Measurements from ENCODE around the gene ELK4. TPM values are rescaled to one million over a fixed set of nuclear protein-coding genes. Genes with fewer than 3 reads are reported as not detected.

The ELK4 gene
- polyA plus RNA-seq, 3 donors = 12.7 to 24.1 (median 22.4) TPM

DNA sequence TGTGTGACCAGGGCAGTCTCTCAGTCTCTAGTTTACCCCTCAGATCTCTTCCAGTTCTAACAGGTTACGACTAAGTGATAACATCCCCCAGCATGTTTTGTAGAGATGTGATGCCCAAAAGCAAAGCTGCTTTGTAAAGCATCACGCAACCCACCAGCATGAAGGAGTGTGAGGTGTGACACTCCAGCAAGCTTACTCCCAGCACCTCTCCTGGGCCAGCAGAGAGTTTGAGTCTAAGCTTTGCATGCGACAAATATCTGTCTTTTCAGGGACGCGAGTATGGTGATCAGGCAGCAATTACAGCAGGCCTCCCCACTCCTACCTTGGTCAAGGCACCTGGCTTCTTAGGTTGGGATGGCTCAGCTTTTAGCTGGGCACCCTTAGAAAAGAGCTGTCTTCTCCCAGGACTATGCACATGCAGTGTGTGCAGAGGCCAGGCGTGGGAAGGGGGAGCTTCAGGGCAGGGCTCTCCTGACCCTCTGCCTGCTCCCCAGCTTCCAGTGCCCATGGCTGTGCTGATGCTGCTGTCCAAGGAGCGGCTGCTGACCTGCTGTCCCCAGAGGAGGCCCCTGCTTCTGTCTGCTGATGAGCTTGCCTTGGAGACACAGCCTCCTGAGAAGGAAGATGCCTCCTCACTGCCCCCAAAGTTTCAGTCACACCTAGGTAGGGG is 48.2 kb downstream of the ELK4 start:
- no peak for DNase-seq

DNA sequence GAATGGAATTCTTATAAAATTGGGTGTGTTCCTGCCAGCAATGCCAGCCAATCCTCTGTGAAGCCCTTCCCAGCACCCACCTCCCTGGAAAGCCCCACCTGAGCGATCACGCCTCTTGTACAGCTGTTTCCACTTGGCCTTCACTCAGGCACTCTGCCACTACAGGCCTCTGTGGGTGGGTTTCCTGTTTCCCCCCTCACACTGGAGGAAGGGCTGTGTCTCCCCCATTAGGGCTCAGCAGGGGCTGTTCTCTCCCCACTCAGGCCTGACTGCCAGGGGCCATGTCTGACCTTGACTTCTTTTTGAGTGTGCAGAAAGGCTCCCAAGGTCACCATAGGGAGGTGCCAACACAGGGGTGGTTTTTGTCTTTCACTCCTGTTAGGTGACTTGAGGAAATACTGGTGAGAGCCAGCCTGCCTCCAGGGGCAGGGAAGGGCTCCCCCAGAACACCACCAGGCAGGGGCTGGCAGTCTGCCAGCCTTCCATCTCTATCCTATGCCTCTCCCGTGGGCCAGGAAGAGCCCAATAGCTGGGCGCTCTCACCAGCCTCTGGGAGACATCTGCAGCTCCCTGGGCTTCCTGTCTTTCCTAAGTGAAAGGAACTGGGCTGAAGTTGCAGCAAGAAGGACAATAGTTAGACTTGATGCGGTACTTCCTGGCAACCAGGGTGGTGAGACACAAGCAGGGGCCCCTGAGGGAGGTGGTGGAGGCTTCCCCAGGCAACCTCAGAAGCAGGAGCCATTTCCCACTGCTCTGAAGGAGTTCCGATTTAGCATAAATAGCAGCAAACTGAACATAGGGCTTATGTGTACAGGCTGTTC is 49.1 kb downstream of the ELK4 start:
- no peak for DNase-seq

DNA sequence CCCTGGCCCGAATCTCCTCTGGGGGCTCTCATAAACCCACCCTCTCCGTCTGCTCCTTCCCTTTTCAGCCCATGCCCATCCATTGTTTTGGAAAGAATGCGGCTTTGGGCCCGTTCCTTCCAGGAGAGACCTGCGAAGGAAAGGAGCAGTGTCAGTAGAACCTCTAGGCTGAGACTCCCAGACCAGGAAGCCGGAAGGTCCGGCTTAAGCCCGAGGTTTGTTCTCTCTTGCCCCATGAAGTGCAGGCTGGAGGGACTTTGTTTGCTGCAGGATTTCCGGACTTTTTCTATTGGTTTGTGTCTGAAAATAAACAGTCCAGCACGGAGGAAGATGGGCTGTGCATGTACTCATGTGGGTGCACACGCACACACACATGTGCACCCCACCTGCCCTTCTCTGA is 49.8 kb downstream of the ELK4 start:
- no peak for DNase-seq

DNA sequence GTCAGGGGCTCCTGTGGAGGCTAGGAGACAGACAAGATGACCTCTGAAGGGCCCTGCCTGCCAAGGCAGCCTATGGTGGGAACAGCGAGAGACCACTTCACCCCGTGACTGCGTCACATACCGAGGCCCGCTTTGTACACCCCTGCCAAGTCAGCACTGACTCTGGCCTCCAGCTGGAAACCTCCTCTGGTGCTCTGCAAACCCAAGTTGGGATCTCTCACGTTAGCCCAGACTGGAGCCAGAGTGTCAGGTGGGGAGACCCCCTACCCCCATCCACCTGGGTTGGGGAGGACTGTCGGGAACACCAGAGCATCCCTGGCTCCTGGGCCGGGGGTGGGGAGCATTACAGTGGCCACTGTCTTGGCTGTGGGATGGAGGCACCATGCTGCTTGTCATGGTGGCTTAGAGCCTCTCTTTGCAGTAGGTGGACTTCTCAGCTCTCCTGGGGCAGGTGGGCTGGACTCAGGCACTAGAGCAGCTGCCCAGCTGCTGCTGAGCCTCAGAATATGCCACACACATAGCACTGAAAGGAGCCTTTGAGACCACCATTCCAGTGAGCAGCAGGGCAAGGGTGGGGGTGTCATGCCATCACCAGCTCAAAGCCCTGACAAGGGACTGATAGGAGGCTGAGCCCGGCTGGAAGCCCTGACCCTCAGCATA is 50.4 kb downstream of the ELK4 start:
- no peak for DNase-seq

DNA sequence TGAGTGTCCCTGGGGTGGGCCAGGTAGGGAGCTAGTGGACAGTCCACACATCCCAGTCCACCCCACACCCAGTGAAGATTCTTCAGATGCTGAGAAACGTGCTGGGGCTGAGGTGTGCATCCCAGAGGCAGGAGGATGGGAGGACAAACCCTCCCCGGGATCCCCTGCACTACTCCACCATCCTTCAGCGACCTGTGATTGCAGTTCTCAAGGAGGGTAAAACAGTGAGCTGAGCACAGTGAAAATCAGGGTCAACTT is 51.0 kb downstream of the ELK4 start:
- no peak for DNase-seq

DNA sequence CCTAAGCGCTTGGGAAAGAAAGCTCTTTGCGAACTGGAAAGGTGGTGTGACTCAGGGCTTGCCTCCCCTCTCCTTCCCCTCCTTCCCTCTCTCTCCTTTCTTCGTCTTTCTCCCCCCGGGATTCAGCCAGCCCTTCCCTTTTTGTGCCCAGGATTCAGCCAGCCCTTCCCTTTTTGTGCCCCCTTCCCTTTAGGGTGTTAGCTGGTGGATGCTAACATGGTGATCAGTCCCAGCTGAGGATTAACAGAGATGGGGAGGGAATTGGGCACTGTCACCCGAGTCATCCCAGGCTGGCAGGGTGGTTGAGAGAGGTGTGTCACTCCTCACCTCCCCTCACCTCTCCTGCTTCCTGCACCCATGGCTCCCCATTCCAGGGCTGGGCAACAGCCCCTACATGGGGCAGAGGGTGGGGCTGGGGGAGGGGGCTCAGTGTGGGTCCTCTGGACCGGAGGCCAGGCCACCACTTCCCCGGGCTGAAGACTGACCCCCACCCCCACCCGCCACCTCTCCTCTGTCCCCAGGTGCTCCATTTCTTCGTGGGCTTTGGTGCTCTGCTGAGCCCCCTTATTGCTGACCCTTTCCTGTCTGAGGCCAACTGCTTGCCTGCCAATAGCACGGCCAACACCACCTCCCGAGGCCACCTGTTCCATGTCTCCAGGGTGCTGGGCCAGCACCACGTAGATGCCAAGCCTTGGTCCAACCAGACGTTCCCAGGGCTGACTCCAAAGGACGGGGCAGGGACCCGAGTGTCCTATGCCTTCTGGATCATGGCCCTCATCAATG is 51.5 kb downstream of the ELK4 start:
- DNase-seq = no peak

DNA sequence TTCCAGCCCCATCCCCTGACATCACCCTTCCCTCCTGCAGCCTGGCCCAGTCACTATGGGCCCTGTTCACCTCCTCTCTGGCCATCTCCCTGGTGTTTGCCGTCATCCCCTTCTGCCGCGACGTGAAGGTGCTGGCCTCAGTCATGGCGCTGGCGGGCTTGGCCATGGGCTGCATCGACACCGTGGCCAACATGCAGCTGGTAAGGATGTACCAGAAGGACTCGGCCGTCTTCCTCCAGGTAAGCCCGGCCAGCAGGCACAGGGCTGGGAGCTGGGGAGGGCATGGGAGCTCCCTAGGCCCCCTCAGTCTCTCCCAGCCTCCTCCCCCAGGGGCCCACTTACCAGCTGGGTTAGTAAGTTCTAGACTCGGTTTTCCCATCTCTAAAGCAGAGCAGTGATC is 52.1 kb downstream of the ELK4 start:
- DNase-seq = no peak

DNA sequence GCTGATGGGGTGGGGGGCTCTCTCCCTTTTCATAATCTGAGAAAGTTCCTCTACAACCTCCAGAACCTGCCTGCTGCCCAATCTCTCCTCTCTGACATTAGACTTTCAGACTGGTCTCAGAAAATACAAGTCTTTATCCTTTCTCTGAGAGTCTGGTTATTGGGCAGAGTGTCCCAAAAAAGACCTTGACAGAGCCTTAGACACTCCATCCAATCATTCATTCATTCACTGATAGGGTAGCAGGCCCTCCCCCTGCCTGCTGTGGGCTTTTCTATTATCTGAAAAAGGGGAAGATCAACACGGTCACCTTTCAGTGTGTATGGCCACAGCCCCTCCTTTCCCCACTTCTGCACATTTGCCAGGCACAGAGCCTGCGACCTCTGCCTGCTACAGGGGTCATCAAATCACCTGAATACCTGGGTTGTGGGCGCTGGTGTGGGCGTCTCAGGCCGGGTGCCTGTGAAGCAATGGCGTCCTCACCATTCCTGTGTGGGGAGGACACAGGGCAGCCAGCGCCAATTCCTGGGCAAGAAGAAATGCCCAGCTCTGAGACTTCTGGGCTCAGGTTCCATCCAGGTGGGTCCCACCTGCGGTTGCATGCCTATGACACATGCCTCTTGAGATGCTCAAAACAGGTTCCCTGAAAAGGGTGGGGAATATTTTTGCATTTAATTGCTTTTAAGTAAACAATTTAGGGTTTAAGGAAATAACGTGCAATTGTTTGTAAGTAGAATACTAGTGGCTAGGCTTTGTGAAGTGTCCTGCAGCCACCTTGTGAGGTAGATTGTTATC is 52.8 kb downstream of the ELK4 start:
- no peak for DNase-seq

DNA sequence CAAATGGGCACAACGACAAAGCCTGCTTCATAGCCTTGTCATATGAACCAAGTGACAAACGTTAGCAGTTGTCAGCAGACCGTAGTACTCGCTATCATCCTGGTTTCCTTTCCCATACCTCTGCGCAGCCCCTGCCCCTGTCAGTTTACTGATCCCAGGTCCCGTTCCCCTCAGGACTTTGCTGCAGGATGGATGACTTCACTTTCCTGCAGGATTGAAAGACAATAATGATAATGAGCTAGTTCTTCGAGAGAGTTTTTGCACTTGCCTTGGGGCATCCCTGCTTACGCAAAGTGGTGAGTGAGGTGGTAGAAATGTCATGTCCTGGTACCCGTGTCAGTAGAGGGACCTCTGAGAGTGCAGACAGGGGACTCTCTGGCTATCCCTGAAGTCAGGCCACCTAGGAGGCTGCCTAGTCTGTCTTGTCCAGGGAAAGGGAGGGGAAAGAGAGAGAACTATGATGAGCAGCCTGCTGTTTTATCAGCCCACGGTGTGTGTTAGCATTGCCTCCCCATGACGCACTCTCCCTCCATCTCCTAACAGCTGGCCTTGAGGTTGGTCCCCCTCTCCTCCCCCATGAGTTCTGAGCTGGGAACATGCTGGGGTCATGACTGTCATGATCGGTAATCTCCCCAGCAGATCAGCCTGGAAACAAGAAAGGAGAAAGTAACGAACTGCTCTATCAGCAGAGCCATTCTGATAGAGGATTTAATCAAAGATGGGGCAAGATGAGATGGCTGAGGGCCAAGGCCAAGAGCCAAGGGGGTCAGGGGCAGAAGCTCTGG is 53.7 kb downstream of the ELK4 start:
- no peak for DNase-seq

DNA sequence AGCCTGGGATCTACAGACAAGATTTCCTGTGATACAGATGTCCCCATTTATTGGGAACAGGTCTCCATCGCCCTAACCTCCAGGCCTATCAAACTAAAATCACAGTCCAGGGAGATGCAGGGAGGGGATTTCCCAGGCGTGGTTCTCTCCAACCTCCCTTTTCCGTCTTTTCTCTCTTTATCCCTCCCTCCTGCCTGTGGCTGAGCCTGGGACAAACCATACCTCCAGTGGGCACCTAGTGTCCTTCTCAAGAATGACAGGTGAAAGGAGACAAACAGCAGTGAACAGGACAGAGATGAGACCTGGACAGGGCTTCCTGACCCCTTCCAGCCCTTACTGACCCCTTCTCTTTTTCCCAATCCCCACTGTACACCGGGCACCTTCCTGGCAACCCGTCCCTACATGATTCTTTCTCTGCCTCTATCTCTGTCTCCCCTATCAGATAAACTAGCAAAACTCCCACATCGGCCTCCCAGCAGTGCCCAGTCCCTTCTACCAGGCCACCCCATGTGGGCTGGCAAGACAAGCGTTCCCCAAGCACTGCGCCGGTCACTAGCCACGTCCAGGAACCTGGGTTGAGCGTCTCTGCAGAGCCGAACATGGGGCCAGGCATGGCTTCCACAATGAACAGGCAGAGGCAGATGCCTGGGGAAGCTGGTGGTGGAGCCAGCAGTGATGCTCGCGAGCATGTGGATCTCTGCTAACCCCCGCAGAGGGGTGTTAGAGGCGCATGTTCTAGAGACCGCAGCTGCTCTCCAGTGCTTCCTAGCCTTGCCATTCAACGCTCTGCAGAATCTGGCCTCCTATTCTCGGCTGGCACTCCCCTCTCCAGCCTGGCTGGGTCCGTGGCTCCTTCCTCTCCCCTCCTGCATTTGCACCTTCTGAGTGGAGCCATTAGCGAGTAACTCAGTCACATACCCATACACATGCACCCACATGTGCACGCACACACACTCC is 54.7 kb downstream of the ELK4 start:
- no peak for DNase-seq

DNA sequence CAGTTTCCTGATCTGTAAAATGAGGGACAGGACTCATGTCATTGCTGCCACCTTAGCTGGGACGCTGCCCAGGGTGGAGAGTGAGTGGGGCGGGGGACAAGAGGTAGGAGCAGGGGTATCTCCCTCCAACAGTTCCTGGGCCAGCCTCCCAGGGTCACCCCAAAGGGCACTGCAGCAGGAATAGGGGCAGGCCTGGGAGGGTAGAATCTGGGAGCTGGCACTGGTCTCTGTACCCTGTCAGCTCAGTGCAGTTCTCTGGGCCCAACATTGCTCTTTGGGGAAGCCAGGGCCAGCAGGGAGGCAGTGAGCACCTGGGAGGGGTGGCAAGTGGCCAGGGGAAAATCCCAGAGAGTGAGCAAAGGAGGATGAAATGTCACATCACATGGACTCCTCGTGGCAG is 55.8 kb downstream of the ELK4 start:
- no peak for DNase-seq

DNA sequence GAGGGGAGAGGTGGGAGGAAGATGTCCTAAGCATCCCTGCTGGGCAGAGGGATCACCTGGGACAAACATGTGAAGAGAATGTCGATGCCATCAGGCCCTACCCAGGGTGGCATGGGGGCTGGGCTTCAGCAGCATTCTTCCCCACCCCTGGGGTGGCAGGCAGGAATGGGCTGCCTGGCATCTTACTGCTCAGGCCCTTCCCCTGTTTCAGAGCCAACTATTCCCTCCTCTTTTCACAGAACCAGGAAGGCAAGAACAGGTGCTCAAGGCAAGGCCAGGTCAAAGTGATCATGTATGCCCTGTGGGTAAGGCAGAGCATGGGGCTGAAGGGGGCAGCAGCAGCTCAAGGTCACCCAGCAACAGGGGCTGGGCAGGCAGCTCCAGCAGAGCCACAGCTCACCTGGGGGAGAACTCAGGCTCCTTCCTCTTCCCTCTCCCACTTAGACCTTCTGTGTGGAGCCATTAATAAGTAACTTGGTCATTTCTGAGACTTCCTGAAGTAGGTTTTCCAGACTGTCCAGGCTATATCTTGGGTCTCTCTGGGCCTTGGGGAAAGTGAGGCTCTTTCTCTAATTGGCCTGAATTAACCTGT is 56.4 kb downstream of the ELK4 start:
- no peak for DNase-seq

DNA sequence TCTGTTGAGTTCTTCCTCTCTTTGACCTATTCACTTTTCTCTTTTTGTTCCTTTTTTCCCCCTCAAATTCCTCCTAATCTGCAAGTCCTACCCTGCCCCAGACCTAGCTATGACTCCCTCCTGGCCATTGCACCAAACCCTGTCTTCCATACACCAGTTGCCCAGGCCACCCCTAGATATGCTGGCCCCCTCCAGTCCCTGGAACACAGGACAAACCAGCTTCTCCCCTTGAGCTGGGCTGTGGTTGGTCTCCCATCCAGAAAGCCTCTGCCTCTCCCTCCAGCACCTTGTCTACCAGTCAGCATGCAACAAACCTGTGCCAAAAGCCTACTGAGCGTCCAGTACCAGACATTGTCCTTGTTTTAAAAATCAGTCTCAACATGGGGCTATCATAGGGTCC is 59.4 kb downstream of the ELK4 start:
- no peak for DNase-seq

DNA sequence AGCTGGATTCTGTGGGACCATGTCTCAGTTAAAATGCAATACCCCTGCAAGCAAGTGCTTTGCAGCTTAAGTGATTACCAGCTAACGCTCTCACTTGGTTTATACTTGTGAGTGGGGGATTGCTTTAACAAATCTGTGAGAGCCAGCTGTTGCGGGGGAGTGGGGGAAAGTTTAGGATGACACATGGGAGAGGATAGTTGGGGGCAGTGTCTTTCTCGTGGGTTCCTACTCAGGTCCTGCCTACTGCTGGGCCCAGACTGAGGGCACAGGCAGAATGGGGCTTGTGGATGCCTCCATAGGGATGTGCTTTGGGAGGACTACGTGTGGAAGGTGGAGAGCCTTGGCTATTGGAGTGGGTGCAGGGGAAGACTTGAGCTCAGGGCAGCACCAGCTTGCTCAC is 60.1 kb downstream of the ELK4 start:
- no peak for DNase-seq

DNA sequence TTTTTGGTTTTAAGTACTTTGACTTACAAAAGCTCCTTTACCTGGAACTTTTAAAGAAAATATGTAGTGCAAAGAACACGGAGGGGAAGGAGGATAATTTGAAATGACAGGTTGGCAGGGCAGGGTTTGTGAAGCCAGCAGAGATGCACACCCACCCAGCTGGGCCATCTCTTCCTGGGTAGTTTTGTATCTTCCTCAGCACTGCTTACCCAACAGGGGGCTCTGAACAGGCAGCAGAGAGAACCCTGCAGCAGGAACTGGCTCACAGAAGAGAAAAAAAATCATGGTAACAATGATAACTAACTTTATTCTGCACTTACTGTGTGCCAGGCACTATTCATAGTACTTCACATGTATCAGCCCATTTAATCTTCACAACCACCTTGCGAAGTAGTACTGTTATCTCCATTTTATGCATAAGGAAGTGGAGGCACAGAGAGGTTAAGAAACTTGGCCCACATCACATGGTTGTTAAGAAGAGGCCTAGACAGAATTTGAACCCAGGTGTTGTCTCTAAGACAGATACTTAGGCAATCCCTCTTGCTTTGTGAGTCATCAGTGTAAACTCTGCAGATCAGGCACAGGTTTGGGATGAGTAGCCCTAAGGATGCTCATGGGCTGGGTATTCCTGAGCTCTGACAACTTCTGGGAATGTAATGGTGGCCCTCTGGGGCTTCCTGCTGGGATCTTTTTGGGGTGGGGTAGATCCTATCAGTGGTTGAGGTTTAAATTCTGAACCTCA is 60.8 kb downstream of the ELK4 start:
- DNase-seq = no peak

DNA sequence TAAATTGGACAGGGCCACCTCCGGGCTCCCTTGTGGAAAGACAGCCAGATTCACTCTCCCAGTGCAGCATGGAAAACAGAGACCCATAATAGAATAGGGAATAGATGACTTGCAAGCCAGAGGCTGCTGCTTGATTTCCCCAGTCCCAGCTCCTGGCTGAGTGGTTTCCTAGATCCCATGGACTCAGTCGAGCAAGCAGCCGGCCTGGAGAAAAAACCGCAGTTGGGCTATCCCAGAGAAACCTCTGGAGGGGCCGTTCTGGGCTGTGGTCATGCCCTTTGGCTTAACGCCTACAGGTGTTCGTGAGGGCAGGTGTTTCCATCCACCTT is 61.7 kb downstream of the ELK4 start:
- no peak for DNase-seq

DNA sequence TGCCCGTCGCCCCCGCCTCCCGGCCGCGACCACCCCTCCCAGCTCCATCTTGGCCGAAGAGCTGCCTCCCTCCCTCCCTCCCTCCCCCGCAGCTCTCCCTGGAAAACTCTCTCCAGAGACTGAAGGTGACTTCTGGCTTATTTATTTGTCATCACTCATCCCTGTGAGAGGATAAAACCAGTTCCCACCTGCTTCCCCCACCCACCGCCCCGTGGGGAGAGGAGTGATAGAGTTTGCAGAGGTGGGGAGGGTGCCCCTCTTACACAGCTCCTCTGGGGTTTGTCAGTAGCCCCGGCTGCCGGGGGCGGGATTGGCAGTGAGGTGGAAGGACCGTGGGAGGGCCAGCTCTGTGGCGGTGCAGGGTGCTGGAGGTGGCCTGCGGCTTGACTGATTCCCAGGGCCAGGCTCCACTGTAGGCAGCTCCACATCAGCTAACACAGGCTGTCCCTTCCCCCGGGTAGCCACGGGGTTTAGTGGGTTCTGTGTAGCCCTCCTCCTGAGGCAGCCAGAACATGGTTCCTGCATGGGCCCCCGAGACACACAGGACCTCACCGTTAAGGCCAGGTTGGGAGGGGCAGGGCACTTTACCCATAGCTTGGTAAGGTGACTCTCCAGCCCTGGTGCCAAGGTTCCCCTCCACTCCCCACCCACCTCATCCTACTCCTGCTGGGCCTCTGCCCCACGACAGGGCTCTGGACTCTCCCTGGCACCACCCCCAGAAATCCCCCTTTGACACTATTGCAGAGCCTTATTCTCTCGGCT is 62.2 kb downstream of the ELK4 start:
- peak; percentile 52 for DNase-seq
